LNCaP clone FGC (cell line): Measurements from ENCODE around the gene ANHX.

Experiments used
- DNase-seq: peaks from one replicate; pipeline ENCODE4 v3.0.0-alpha.2; 2011; ENCODE audit warnings: low read depth
- H3K4me3 ChIP-seq: 2 replicates; pipeline ENCODE4 v1.5.1; 2011; ENCODE audit warnings: mild to moderate bottlenecking, low read depth, low read length, control low read depth
- CTCF ChIP-seq: IDR thresholded peaks from 2 replicates; pipeline ENCODE4 v1.5.1; 2012; ENCODE audit warnings: mild to moderate bottlenecking; ENCODE audit not compliant: control insufficient read depth, insufficient read depth; ENCODE audit errors: extremely low read depth

The ANHX gene

GRCh38 chr12:133222211-133222610, 13.5 kb downstream of the ANHX start:
- no peak overlapping the region for H3K4me3 ChIP-seq
- TF ChIP-seq CTCF, result no peak
- DNase-seq, result no peak

- no peak for TF ChIP-seq CTCF
- H3K4me3 ChIP-seq, result no peak overlapping the region
- no peak for DNase-seq
These were observed 14.4 kb downstream of the ANHX start for GRCh38 chr12:133221241-133221640.

- no peak for DNase-seq
- no peak overlapping the region for H3K4me3 ChIP-seq
- no peak for TF ChIP-seq CTCF
These were observed 15.2 kb downstream of the ANHX start for GRCh38 chr12:133220521-133220920.

DNA sequence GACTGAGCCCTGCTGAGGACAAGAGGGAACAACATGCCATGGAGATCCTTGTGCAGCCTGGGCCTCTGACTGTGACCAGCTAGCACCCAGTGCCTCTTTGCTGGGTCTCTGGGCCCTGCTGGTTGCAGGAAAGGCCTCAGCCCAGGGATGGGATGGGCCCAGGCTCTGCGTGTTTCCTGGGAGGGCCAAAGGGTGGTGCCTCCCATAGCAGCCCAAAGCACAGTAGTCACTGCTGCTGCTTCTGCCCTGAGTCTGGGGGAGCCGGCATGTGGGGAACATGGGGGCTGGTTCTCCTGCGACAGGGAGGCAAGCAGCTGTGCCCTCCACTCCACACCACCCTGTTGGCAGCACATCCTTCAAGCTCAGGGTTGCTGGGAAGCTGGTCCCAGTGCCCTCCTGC, 18.5 kb downstream of the ANHX start:
- no peak for TF ChIP-seq CTCF
- H3K4me3 ChIP-seq, result no peak overlapping the region
- DNase-seq, result no peak

- DNase-seq, result no peak
- H3K4me3 ChIP-seq, result no peak overlapping the region
- no peak for TF ChIP-seq CTCF
These were observed 20.0 kb downstream of the ANHX start for GRCh38 chr12:133215724-133216123.

- no peak for DNase-seq
- no peak for TF ChIP-seq CTCF
- H3K4me3 ChIP-seq, result no peak overlapping the region
These were observed 29.3 kb downstream of the ANHX start for GRCh38 chr12:133206390-133206789.

- DNase-seq, result no peak
- no peak for TF ChIP-seq CTCF
- H3K4me3 ChIP-seq, result no peak overlapping the region
These were observed 31.4 kb downstream of the ANHX start for GRCh38 chr12:133204264-133204603.
